DMS53 treated with DMSO at 0.1 percent for 48 hours (cell line): Measurements from ENCODE around the gene ZNF311.

Experiments used
- DNase-seq: peaks from one replicate; lab custom pipeline; 2025; ENCODE audit not compliant: unreplicated experiment; lab: John Stamatoyannopoulos, UW

ZNF311 gene

DNA sequence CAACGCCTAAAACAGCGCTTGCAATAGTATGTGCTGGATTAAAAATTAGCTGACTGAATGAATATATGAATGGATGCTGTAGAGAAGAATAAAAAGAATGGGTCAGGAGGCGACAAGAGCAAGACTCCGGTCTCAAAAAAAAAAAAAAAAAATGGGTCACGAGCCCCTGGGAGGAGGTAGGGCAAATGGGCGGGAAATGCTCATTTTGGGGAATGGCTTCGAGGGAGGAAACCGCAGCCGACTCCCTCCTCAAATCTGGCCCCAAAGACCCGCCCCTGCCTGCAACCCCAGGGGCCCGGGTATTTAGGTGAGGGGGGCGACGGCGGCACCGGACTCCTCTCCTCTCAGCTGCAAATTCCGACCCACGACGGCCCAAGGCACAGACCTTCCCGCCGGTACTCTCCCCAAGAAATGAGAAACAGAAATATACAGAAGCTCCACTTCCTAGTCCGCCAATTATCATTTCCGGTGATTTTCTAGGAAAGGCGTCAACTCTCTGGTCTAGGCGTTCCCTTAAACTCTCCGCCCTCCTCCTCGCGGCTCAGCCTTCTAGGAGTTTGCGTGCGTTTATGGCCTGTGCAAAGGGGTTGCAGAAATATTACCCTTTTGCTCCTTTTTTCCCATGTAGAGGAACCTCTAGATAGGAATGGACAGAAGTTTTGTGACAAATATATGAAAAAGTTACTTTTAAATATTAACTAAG lies at the start of gene ZNF311:
Gene ZNF311 (minus strand): TSS at position 133 of the 703 bp plus-strand sequence. CDS start 1,361 bp downstream, outside the sequence.
- DNase-seq, result peak; percentile 77

DNA sequence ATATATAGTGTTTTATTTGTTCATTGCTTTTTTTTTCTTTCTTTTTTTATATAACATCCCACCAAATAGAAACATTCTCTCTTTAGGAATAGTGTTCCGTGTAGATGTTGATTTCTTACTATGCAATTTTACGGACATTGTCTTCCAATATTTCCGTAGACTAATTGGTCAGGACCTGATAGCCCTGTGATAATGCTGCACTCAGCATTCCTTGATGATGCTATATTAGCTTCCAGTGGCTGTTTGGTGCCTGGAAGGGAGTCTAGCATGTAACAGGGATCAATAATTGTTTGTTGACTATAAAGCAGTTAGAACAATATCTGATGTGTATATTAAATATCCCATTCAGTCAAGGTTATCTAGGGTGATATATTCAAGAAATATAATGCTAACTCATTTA lies 46.6 kb upstream of the ZNF311 start:
- no peak for DNase-seq

DNA sequence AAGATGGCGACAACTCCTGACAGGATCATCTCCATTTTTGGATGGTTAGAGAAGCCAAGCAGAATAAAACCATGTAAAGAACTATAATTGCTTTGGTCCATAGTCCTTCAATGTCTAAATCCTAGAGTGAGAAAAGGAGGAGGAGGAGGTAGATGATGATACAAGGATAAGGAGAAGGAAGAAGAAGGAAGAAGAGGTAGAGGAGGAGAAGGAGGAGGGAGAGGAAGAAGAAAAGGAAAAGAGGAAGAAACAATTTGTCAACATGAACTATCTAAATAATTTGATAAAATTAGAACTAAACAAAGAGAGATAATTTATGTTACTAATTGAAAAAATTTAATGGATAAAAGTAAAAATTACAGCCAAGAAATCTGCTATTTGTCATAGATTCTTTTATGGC lies 40.0 kb upstream of the ZNF311 start, which contains the start of gene OR2W1:
Gene OR2W1 (minus strand): TSS at position 101 of the 400 bp plus-strand sequence. CDS start 0 bp downstream, at position 101.
- DNase-seq, result no peak

- no peak for DNase-seq
These were observed 30.8 kb upstream of the ZNF311 start for GRCh38 chr6:29035951-29036350.

DNA sequence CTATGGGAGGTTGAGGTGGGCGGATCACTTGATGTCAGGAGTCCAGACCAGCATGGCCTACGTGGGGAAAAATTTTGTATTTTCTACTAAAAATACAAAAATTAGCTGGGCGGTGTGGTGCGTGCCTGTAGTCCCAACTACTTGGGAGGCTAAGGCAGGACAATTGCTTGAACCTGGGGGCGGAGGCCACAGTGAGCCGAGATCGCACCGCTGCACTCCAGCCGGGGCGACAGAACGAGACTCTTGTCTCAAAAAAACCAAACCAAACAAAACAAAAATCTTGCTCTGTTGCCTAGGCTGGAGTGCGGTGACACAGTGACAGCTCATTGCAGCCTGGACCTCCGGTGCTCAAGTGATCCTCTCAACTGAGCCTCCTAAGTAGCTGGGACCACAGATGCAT lies 23.7 kb upstream of the ZNF311 start:
- DNase-seq, result no peak

DNA sequence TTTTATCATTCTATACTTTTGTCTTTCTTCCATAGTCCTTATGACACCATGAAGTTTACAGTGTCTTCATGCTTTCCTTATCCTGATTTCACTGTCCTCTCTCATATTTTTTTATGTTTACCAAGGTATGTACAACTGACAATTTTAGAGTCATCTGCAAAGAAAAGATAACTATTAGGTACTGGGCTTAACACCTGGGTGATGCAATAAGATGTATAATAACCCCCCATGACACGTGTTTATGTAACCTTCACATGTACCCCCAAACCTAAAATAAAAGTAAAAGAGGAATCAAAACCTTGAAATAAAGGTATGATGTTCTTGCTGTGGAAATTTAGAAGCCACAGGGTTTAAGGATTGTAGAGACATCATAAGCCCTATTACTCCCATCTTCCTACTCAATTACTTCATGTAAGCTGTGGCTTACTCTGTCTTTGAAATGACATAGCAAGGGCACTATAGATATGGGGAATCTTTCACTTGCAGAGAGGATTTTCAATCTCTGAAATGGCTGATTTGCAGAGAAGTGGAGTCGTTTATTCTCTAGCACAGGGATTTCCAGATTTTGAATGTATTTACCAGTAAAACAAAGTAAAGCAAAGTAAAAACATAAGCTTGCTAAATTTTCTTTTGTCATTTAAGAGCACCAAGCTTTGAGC lies 20.9 kb upstream of the ZNF311 start:
- DNase-seq, result no peak

GRCh38 chr6:29021434-29021833 lies 16.3 kb upstream of the ZNF311 start:
- DNase-seq, result no peak

GRCh38 chr6:29019629-29020028 lies 14.5 kb upstream of the ZNF311 start:
- no peak for DNase-seq

DNA sequence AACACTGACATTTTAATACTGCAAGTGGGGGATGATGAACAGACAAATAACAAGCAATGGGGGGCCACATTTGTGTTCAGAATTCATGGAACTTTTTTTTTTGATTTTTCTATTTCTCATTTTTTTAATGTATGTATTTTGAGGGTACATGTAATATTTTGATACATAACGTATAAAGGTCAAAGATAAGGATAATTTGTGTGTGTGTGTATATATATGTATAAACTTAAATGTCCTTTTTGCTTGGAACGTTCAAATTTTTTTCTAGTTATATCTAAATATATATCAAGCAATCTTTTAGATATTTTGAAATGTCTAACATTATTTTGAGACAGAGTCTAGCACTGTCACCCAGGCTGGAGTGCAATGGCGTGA lies 12.3 kb upstream of the ZNF311 start:
- no peak for DNase-seq

GRCh38 chr6:29016559-29017427 lies 11.7 kb upstream of the ZNF311 start:
- peak; percentile 70 for DNase-seq

GRCh38 chr6:29014729-29015608 lies 9.9 kb upstream of the ZNF311 start:
- DNase-seq, result no peak

GRCh38 chr6:29011276-29011734 lies 6.2 kb upstream of the ZNF311 start:
- peak; percentile 41 for DNase-seq

DNA sequence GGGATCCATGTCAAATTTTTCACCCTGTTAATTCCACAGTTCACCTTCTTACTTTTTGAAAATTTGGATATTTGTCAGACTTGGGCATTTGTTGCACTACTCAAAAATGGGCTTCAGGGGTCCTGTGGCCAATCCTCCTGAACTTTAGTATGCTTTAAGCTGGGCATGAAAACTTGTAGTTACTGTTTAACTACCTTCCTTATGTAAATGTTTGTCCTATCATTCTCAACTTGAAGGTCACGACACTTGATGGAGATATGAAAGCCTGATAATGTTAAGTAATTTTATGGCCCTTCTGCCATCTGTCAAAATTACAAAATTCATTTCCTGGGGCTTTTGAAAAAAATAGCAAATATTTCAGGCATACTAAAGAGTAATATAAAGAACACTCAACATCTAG lies 4.2 kb upstream of the ZNF311 start:
- peak; percentile 34 for DNase-seq

DNA sequence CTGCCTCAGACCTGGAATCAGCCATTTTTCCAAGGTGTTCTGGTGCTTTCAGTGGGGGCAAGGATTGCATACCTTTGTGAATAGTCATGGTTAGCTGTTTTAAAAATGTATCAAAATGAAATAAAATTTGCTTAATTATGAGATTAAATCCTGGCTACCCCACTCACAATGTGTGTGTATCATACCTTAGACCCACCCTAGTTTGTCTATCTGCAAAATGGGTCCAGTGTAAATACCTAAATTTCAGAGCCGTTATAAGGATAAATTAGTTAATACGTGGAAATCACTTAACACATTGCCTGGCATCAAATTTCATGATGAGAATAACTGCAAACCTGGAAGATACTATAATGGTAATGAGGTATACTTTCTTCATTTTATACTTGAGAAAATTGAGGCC lies 3.0 kb upstream of the ZNF311 start:
- DNase-seq, result no peak

DNA sequence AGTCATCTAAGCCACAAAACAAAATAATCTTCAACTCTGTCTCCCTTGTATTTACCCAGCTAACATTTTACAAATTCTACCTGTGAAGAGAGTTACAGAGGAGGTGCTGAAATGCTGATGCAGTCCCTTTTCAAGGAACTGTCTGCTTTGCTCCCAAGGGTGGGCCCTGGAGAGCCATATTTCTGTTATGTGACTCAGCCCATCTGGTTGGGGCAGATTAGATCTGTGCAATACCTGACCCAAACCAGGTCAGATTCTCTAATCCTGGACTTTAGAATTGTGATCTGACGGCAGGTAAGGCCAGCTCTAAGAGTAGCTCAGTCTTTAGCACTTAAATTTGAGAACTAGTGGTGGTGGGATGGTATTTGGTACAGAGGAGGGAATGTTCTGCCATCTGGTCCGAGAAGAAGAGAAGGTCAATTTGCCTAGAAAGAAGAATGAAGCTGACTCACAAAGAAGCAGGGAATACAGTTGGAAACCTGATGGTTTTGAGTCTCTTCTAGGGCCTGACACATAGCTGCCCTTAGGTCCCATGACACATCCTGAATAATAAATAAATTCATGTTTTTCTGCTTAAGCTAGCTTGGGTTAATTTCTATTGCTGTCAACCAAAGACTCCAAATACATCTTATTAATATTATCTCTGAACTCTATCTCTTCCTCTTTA lies 8.1 kb downstream of the ZNF311 start:
- no peak for DNase-seq

DNA sequence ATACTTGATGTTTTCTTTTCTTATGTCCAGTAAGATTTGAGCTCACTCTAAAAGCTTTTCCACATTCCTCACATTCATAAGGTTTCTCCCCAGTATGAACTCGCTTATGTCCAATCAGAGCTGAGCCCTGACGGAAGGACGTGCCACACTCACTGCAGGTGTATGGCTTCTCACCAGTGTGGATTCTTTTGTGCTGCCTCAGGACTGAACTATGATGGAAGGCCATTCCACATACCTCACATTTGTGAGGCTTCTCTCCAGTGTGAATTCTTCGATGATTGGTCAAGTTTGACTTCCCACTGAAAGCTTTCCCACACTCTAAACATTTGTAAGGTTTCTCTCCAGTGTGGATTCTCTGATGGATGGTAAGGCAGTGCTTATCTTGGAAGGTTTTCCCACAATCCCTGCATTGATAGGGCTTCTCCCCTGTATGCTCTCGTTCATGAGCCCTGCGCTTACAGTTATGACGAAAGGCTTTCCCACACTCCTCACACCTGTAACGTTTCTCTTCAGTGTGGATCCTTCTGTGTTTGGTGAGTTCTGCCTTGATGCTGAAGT lies 9.9 kb downstream of the ZNF311 start:
- no peak for DNase-seq

DNA sequence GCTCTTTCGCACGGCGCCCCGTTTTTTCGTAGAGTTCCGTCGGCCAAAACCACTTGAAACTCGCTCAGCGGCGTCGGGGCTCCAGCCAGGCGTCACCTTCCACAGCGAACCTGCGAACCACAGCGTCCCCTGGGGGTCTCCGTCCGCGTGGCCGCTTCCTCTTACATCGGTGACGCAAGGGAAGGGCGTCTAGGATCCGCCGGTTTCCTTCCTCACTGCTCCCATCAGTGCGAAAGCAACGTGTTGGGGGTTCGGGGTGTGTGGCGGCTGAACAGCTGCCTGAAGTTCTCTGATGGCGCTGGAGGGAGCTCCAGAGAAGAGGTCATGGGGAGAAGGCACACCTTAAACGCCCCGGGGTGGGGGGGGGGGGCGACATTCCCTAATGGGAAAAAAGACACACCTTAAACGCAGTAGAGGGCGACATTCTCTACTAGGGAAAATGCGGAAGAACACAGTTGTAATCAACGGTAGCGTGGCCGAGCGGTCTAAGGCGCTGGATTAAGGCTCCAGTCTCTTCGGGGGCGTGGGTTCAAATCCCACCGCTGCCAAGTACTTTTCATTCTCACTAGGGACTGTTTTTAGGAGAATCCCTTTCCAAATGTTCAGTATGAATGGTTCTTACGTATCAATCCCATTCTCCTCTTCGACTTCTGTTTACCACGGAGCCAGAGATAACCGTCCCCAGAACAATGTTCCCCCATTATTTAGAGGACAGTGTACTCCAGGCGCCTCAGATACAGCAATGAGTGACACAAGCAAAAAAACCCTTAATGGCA lies 16.4 kb downstream of the ZNF311 start:
- no peak for DNase-seq

GRCh38 chr6:28985462-28986164 lies 19.5 kb downstream of the ZNF311 start:
- peak; percentile 97 for DNase-seq
